Aorta (tissue), 5 donors: Measurements from ENCODE around the gene ADD3. TPM values are rescaled to one million over a fixed set of nuclear protein-coding genes. Genes with fewer than 3 reads are reported as not detected.

Source experiments
- ATAC-seq: fragments of 200-7000 bp; cut with Tn5 transposase; one replicate; pipeline ENCODE4 v1.9.1; 2022; ENCODE audit warnings: moderate library complexity; ENCODE audit not compliant: low FRiP score
- DNase-seq, 2 donors: peaks; one replicate each; pipeline ENCODE4 v3.0.0-alpha.2; 2020
- H3K27ac ChIP-seq, 2 donors: one replicate each; pipeline ENCODE4 v1.5.1; 2013; ENCODE audit warnings: low read length in 2 of 2, mild to moderate bottlenecking in 2 of 2, moderate library complexity in 2 of 2, control low read depth in 1 of 2, inconsistent platforms in 1 of 2, low read depth in 1 of 2
- H3K27me3 ChIP-seq, 2 donors: one replicate each; pipeline ENCODE4 v1.6.1; 2013; ENCODE audit warnings: control low read depth in 1 of 2, low read length in 1 of 2, mild to moderate bottlenecking in 1 of 2, moderate library complexity in 1 of 2; ENCODE audit not compliant: insufficient read depth in 2 of 2, control insufficient read depth in 1 of 2
- H3K36me3 ChIP-seq, 2 donors: one replicate each; pipeline ENCODE4 v1.6.1; 2013; ENCODE audit warnings: control low read depth in 1 of 2, low read length in 1 of 2, mild to moderate bottlenecking in 1 of 2; ENCODE audit not compliant: insufficient read depth in 2 of 2, control insufficient read depth in 1 of 2
- H3K4me1 ChIP-seq, 2 donors: one replicate each; pipeline ENCODE4 v1.6.1; 2013; ENCODE audit warnings: low read length in 2 of 2, control low read depth in 1 of 2, mild to moderate bottlenecking in 1 of 2, moderate library complexity in 1 of 2; ENCODE audit not compliant: insufficient read depth in 2 of 2, control insufficient read depth in 1 of 2
- H3K4me3 ChIP-seq, 2 donors: one replicate each; pipeline ENCODE4 v1.5.1; 2013; ENCODE audit warnings: low read length in 2 of 2, control low read depth in 1 of 2, mild to moderate bottlenecking in 1 of 2
- H3K9me3 ChIP-seq: one replicate; pipeline ENCODE4 v1.6.1; 2013; ENCODE audit warnings: mild to moderate bottlenecking, low read length; ENCODE audit not compliant: control insufficient read depth
- WGBS, 2 donors: extraction: QIAGEN DNeasy Blood & Tissue Kit; methylation state at CpG; one replicate each; pipeline ENCODE4 v1.1.7; 2013; 5-methylcytosine and 5-hydroxymethylcytosine counted together
- intact Hi-C, 2 donors: fragments of 100-400 bp; cut with DNase I; formaldehyde crosslinking; loops; one replicate each; pipeline versions ENCODE4 v1.14.2 to v1.15.0; 2022
- long read RNA-seq, 2 donors: library from polyadenylated mRNA; unstranded; transcript quantifications; one replicate each; pipeline ENCODE4 v2.0.0, GENCODE V29; 2020 to 2021
- polyA plus RNA-seq, 2 donors: library from polyadenylated mRNA; stranded (reverse); fragments of 200-250 nt; gene quantifications; one replicate each; pipeline ENCODE4 v1.2.3, GENCODE V29; 2013
- total RNA-seq, 2 donors: library from RNA; stranded (reverse); fragmentation: NEBNext Ultra II Directional; extraction: Animal tissue kit (Norgen Biotek cat#: 25700); gene quantifications; one replicate each; pipeline ENCODE4 v1.2.1, GENCODE V29; 2021
- donor health status: healthy with polysubstance abuse.
- donor health status: Bipolar disorder and iron deficiency.
- donor health status: DM: no; HTN: no; CAD: no.
- donor health status: DM: no; HTN: no; CAD: no.
- donor health status: DM: yes; HTN: yes; CAD: no.

Gene ADD3, protein sequence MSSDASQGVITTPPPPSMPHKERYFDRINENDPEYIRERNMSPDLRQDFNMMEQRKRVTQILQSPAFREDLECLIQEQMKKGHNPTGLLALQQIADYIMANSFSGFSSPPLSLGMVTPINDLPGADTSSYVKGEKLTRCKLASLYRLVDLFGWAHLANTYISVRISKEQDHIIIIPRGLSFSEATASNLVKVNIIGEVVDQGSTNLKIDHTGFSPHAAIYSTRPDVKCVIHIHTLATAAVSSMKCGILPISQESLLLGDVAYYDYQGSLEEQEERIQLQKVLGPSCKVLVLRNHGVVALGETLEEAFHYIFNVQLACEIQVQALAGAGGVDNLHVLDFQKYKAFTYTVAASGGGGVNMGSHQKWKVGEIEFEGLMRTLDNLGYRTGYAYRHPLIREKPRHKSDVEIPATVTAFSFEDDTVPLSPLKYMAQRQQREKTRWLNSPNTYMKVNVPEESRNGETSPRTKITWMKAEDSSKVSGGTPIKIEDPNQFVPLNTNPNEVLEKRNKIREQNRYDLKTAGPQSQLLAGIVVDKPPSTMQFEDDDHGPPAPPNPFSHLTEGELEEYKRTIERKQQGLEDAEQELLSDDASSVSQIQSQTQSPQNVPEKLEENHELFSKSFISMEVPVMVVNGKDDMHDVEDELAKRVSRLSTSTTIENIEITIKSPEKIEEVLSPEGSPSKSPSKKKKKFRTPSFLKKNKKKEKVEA
- total RNA-seq (100 to 1,000 TPM in 1 of 2 donors, 10 to 100 TPM in 1; 80.9 to 197 TPM), polyA plus RNA-seq (100 to 1,000 TPM in 1 of 2 donors, 10 to 100 TPM in 1; 41.1 to 132 TPM)
- long read RNA-seq, donor 1, full-length matches to known transcripts = 107 of 166 reads
- long read RNA-seq, donor 1, partial matches to known transcripts = 25 of 166 reads
- long read RNA-seq, donor 1, other reads (novel, unspliced or antisense) = 34 of 166 reads
- long read RNA-seq, donor 2, full-length matches to known transcripts = 52 of 92 reads
- long read RNA-seq, donor 2, partial matches to known transcripts = 14 of 92 reads
- long read RNA-seq, donor 2, other reads (novel, unspliced or antisense) = 26 of 92 reads

DNA sequence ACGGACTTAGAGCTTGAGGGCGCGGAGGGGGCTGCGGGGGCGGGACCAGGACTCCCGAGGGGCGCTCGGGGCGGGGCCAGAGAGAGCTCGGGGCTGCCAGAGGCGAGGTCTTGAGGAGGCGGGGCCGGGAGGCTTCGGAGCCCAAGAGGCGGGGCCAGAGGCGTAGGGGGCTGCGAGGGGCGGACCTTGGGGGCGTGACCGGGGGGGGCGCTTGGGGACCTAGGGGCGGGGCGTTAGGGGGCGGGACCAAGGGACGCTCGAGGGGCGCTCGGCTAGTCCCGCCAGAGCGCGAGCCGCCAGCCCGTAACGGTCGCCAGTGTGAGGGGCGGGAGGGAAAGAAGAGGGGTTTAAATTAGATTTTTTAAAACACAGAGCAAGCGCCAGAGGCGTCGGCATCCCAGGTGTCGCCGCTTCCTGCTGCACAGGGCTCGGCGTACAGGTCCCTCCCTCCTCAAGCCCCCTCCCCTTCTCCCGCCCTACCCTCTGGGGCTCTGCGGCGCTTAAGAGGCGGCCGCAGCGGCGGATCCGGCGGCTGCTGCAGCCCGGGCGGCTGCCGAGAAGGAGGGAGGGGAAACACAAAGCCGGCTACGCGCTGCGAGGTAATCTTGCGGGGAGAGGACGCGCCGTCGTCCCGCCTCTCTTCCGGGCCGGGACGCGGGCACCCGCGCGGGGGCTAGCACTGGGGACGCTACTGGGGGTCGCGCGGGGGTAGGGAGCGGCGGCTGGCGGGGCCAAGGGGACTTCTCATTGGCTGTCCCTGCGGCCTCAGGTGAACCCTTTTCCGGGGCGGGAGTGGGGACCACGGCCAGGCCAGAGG is at the start of gene ADD3:
Gene ADD3 (plus strand): TSS at position 284 of the 817 bp plus-strand sequence. CDS start 92,670 bp downstream, outside the sequence.
- ATAC-seq = peak; percentile 96
- H3K4me3 ChIP-seq = peak within 1 kb of the TSS; percentile 76 to 88

GRCh38 chr10:109958059-109958458 is 49.7 kb upstream of the ADD3 start:
- Histone ChIP-seq H3K4me1 (peaks cover 13 to 18% of the 10 kb centered on the region in 2 donors), H3K27ac (no peak overlapping the region), H3K36me3 (no peaks in the 10 kb centered on the region), H3K4me3 (no peak overlapping the region), H3K9me3 (no peaks in the 10 kb centered on the region), H3K27me3 (no peaks in the 10 kb centered on the region)
- WGBS, 2 donors = 73 to 81% methylated on average over 2 of the region's 2 CpGs
- ATAC-seq (no peak), DNase-seq (no peak)
- intact Hi-C loops = no loop called here

More for the DNA sequence above, at the start of gene ADD3:
- WGBS, 2 donors = 1% methylated on average over 63 to 83 of the region's 83 CpGs
- peak; percentile 96 to 98 for DNase-seq
- intact Hi-C loops = loop anchor here (5.0 to 10.0 kb wide), 4 partner anchors 41 to 217 kb away; no protein-coding TSS in a partner anchor
- Histone ChIP-seq H3K27me3 (no peaks in the 10 kb centered on the region), H3K4me1 (peaks cover 0 to 6% of the 10 kb centered on the region in 2 donors), H3K36me3 (no peaks in the 10 kb centered on the region), H3K27ac (peak within 1 kb of the TSS; percentile 50 to 96), H3K9me3 (no peaks in the 10 kb centered on the region)

DNA sequence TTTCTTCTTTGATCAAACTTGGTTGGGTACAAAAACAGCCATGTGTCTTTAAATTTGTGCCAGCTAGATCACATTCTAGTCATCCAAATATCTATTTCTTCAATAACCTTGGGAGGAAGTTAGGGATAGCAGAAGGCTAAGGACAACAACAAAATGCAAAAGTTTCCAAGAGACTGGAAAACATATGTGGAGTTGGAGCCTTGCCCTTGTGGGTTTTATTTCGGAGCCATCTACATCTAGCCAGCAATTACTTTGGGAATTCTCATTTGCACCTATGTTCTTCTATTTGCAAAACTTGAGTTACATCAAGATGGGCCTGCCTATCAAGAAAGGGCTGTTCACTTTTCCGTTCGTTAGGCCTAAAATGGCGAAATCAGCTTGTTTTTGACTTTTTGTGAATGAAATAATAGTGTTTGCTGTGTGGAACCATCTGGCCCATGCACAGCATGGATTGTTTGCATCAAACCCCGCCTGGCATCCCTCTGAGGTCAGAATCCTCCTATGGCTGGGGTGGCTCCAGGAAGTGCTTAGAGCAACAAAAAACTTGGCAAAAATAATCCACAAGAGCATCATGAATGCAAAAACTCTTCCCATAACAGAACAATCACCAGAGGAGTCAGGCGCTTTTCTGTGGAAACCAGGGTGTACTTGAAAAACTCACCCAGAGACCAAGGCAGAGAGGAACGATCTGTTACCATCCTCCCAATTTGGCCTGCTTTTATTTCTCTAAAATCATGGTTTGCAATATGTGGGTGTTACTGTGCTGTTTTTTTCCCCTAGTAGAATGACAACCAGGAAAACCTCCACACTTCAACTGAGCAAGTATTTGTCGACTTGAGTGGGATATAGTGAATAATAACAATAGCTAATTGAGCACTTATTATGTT is 48.3 kb upstream of the ADD3 start:
- intact Hi-C loops = loop anchor here in 1 of 2 donors (5.0 kb wide), 1 partner anchor 37 kb away; the partner anchor contains the start of gene XPNPEP1
- Histone ChIP-seq H3K4me3 (no peak overlapping the region), H3K9me3 (no peaks in the 10 kb centered on the region), H3K36me3 (no peaks in the 10 kb centered on the region), H3K27ac (no peak overlapping the region), H3K27me3 (no peaks in the 10 kb centered on the region), H3K4me1 (peaks cover 13 to 18% of the 10 kb centered on the region in 2 donors)
- no peak for DNase-seq
- ATAC-seq = no peak
- WGBS, 2 donors = 86% methylated on average over 8 of the region's 8 CpGs

DNA sequence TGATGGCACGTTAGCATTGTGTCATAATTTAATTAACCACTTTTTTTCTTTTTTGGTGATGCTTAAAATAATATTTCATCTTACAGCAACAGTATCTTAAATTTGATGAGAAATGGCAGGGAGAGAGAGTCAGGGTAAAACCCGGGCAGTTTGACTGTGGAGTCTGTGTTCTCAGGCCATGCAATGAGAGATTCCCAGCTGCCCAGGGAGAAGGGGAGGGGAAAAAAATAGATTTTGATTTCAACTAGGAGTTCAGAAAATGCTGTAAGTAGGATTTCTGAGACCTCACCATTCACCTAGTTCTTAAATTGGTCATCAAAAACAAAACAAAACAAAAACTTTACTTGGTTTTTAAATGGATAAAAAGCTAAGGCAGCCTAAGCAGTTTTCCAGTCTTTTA is 47.1 kb upstream of the ADD3 start:
- Histone ChIP-seq H3K27me3 (no peaks in the 10 kb centered on the region), H3K4me3 (no peak overlapping the region), H3K4me1 (peaks cover 15 to 18% of the 10 kb centered on the region in 2 donors), H3K36me3 (no peaks in the 10 kb centered on the region), H3K27ac (no peak overlapping the region), H3K9me3 (no peaks in the 10 kb centered on the region)
- intact Hi-C loops = loop anchor here in 1 of 2 donors (5.0 kb wide), 1 partner anchor 38 kb away; the partner anchor contains the start of gene XPNPEP1
- ATAC-seq (no peak), DNase-seq (no peak)
- WGBS, 2 donors = 24 to 31% methylated on average over 2 of the region's 2 CpGs

- intact Hi-C loops = loop anchor here in 1 of 2 donors (5.0 kb wide), 1 partner anchor 39 kb away; the partner anchor contains the start of gene XPNPEP1
- no peaks in the 10 kb centered on the region for H3K36me3 ChIP-seq
- no peaks in the 10 kb centered on the region for H3K27me3 ChIP-seq
- no peak overlapping the region for H3K4me3 ChIP-seq
- H3K27ac ChIP-seq = no peak overlapping the region
- H3K9me3 ChIP-seq = no peaks in the 10 kb centered on the region
- H3K4me1 ChIP-seq = peaks cover 14 to 22% of the 10 kb centered on the region in 2 donors
- DNase-seq (no peak), ATAC-seq (no peak)
- WGBS, 2 donors = 24 to 26% methylated on average over 5 of the region's 5 CpGs
Observed at GRCh38 chr10:109961174-109962001, 46.4 kb upstream of the ADD3 start.

- peaks cover 15 to 25% of the 10 kb centered on the region in 2 donors for H3K4me1 ChIP-seq
- H3K9me3 ChIP-seq = no peaks in the 10 kb centered on the region
- no peak overlapping the region for H3K4me3 ChIP-seq
- no peaks in the 10 kb centered on the region for H3K27me3 ChIP-seq
- WGBS, 2 donors = 4 to 8% methylated on average over 1 of the region's 1 CpG
- peak overlapping the region in 1 of 2 donors; percentile 60 for H3K27ac ChIP-seq
- intact Hi-C loops = loop anchor here in 1 of 2 donors (5.0 kb wide), 1 partner anchor 40 kb away; the partner anchor contains the start of gene XPNPEP1
- H3K36me3 ChIP-seq = no peaks in the 10 kb centered on the region
- DNase-seq (no peak), ATAC-seq (no peak)
Observed at GRCh38 chr10:109962247-109962646, 45.5 kb upstream of the ADD3 start.

DNA sequence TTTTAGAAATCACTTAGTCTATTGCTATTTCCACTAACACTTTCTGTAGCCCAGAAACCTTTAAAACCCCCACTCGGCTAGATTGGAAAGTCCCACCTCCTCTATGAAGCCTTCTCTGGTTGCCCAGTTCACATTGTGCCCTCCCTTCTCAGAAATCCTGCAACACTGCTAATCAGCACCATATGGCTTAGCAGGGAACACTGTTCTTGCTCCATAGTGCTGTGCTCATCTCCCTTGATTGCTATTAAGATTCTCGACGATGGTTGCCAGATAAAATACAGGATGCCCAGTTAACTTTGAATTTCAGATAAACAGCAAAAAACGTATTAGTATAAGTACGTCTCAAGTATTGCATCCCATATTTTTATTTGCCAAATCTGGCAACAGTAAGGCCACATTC is 44.3 kb upstream of the ADD3 start:
- Histone ChIP-seq H3K27ac (no peak overlapping the region), H3K4me3 (no peak overlapping the region), H3K36me3 (no peaks in the 10 kb centered on the region), H3K9me3 (no peaks in the 10 kb centered on the region), H3K4me1 (peaks cover 15 to 23% of the 10 kb centered on the region in 2 donors), H3K27me3 (no peaks in the 10 kb centered on the region)
- 36 to 43% methylated on average over 5 of the region's 5 CpGs for WGBS, 2 donors
- intact Hi-C loops = loop anchor here in 1 of 2 donors (5.0 kb wide), 1 partner anchor 41 kb away; the partner anchor contains the start of gene XPNPEP1
- DNase-seq (no peak), ATAC-seq (no peak)
